Measurements from ENCODE around the gene UPF3B. TPM values are rescaled to one million over a fixed set of nuclear protein-coding genes. Genes with fewer than 3 reads are reported as not detected.
"Not testable (repeated sequence)": the region's sequence is repeated elsewhere in the genome, so short reads cannot be mapped to it uniquely, and the experiment has no call there.

Gene UPF3B, protein sequence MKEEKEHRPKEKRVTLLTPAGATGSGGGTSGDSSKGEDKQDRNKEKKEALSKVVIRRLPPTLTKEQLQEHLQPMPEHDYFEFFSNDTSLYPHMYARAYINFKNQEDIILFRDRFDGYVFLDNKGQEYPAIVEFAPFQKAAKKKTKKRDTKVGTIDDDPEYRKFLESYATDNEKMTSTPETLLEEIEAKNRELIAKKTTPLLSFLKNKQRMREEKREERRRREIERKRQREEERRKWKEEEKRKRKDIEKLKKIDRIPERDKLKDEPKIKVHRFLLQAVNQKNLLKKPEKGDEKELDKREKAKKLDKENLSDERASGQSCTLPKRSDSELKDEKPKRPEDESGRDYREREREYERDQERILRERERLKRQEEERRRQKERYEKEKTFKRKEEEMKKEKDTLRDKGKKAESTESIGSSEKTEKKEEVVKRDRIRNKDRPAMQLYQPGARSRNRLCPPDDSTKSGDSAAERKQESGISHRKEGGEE
- total RNA-seq = 1 to 10 TPM; 3.7 to 4.9 TPM

- DNase-seq (ENCODE audit: low spot score) (peak; percentile 91), ATAC-seq (ENCODE audit: insufficient number of reproducible peaks, low FRiP score, low read depth) (peak; percentile 99)
Observed at GRCh38 chrX:119852382-119853353, at the start of gene UPF3B. Gene UPF3B, minus strand, starts transcription at chrX:119852963. Its CDS starts 35 bp downstream, at chrX:119852928.

GRCh38 chrX:119900976-119901375 is 48.2 kb upstream of the UPF3B start:
- Histone ChIP-seq H3K27me3 (replicated peaks; ENCODE audit: insufficient read depth) (no peaks in the 10 kb centered on the region), H3K4me3 (no peak overlapping the region), H3K4me1 (ENCODE audit: control insufficient read depth in 1 of 2, low read depth in 2 of 2) (no peaks in the 10 kb centered on the region), H3K36me3 (no peaks in the 10 kb centered on the region), H3K9me3 (no peaks in the 10 kb centered on the region), H3K27ac (no peak overlapping the region)
- no peak for ATAC-seq (ENCODE audit: insufficient number of reproducible peaks, low FRiP score, low read depth)
- TF ChIP-seq, protein P1, sequence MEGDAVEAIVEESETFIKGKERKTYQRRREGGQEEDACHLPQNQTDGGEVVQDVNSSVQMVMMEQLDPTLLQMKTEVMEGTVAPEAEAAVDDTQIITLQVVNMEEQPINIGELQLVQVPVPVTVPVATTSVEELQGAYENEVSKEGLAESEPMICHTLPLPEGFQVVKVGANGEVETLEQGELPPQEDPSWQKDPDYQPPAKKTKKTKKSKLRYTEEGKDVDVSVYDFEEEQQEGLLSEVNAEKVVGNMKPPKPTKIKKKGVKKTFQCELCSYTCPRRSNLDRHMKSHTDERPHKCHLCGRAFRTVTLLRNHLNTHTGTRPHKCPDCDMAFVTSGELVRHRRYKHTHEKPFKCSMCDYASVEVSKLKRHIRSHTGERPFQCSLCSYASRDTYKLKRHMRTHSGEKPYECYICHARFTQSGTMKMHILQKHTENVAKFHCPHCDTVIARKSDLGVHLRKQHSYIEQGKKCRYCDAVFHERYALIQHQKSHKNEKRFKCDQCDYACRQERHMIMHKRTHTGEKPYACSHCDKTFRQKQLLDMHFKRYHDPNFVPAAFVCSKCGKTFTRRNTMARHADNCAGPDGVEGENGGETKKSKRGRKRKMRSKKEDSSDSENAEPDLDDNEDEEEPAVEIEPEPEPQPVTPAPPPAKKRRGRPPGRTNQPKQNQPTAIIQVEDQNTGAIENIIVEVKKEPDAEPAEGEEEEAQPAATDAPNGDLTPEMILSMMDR (IDR thresholded peaks at IDR 0.05) = no peak
- DNase-seq (ENCODE audit: low spot score) = no peak

More at GRCh38 chrX:119852382-119853353, at the start of gene UPF3B:
- TF ChIP-seq, protein P1 (IDR thresholded peaks at IDR 0.05) = no peak
- Histone ChIP-seq H3K4me3 (peak within 1 kb of the TSS; percentile 88), H3K9me3 (no peaks in the 10 kb centered on the region), H3K27ac (peak within 1 kb of the TSS; percentile 78 to 87), H3K27me3 (replicated peaks; ENCODE audit: insufficient read depth) (no peaks in the 10 kb centered on the region), H3K36me3 (no peaks in the 10 kb centered on the region), H3K4me1 (ENCODE audit: control insufficient read depth in 1 of 2, low read depth in 2 of 2) (no peaks in the 10 kb centered on the region)

DNA sequence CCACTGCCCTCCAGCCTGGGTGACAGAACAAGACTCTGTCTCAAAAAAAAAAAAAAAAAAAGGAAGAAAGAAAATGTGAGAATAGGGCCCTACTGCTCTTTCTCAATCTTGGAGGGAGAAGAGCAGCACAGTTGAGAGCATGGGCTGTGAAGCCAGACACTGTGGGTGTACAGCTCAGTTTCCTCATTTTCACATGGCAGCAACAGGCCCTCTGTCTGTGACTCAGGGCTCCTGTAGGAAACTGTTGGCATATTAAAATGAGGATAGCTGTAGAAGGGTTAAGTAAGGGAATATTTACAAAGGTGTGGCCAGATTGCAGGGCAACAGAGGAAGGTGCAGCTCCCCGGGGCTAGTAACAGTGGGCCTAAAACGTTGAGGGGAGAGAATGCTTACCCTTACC is 46.4 kb upstream of the UPF3B start:
- ATAC-seq (ENCODE audit: insufficient number of reproducible peaks, low FRiP score, low read depth) = no peak
- Histone ChIP-seq H3K4me1 (ENCODE audit: control insufficient read depth in 1 of 2, low read depth in 2 of 2) (no peaks in the 10 kb centered on the region), H3K27me3 (replicated peaks; ENCODE audit: insufficient read depth) (no peaks in the 10 kb centered on the region), H3K4me3 (no peak overlapping the region), H3K36me3 (no peaks in the 10 kb centered on the region), H3K27ac (no peak overlapping the region), H3K9me3 (no peaks in the 10 kb centered on the region)
- no peak for DNase-seq (ENCODE audit: low spot score)
- TF ChIP-seq, protein P1 (IDR thresholded peaks at IDR 0.05) = no peak

DNA sequence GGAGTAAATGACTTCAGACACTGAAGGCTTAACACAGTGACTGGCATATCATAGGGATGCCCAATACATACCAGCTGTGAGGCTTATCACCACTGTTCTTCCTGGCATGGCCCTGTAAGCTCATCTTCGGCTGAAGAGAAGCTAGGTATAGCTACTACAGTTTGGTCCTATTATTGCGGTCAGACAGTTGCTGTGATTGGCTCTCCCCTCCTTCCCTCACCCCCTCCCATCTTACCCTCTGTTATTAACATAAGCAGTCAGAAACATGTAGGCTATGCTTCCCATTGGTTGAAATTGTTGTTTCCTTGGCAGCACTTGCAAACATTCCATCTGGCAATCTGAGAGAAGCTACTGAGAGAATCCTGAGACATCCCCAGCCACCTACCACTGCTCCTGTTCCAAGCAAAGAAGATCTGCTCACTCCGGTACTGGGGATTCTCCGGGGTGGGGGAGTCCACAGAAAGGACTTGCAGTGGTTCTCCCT is 43.1 kb upstream of the UPF3B start, which contains the start of gene AKAP14:
TSS of gene AKAP14 (plus strand) at position 51 of the 484 bp plus-strand sequence. CDS start 7,331 bp downstream, outside the sequence.
- H3K36me3 ChIP-seq = no peaks in the 10 kb centered on the region
- no peaks in the 10 kb centered on the region for H3K27me3 ChIP-seq (replicated peaks; ENCODE audit: insufficient read depth)
- no peak for DNase-seq (ENCODE audit: low spot score)
- no peaks in the 10 kb centered on the region for H3K4me1 ChIP-seq (ENCODE audit: control insufficient read depth in 1 of 2, low read depth in 2 of 2)
- TF ChIP-seq, protein P1 (IDR thresholded peaks at IDR 0.05) = no peak
- no peak within 1 kb of the TSS for H3K27ac ChIP-seq
- H3K4me3 ChIP-seq = no peak within 1 kb of the TSS
- ATAC-seq (ENCODE audit: insufficient number of reproducible peaks, low FRiP score, low read depth) = no peak
- no peaks in the 10 kb centered on the region for H3K9me3 ChIP-seq

GRCh38 chrX:119891961-119892692 is 39.4 kb upstream of the UPF3B start:
- DNase-seq (ENCODE audit: low spot score); H3K4me3 ChIP-seq; H3K27me3 ChIP-seq (replicated peaks; ENCODE audit: insufficient read depth); H3K27ac ChIP-seq; H3K9me3 ChIP-seq; ATAC-seq (ENCODE audit: insufficient number of reproducible peaks, low FRiP score, low read depth); H3K4me1 ChIP-seq (ENCODE audit: control insufficient read depth in 1 of 2, low read depth in 2 of 2); H3K36me3 ChIP-seq: not testable (repeated sequence)

GRCh38 chrX:119890626-119891025 is 37.9 kb upstream of the UPF3B start:
- not testable (repeated sequence) for H3K27me3 ChIP-seq (replicated peaks; ENCODE audit: insufficient read depth); H3K9me3 ChIP-seq; H3K36me3 ChIP-seq; H3K4me3 ChIP-seq; DNase-seq (ENCODE audit: low spot score); ATAC-seq (ENCODE audit: insufficient number of reproducible peaks, low FRiP score, low read depth); H3K4me1 ChIP-seq (ENCODE audit: control insufficient read depth in 1 of 2, low read depth in 2 of 2); H3K27ac ChIP-seq
